Mucosa of stomach (tissue), 1 donor: ENCODE measurements around the gene ACSM2B.
"Not testable (repeated sequence)": the region's sequence is repeated elsewhere in the genome, so short reads cannot be mapped to it uniquely, and the experiment has no call there.

Experiments
- H3K27me3 ChIP-seq: one replicate; pipeline ENCODE4 v1.7.0; 2013; ENCODE audit warnings: mild to moderate bottlenecking, low read length; ENCODE audit not compliant: control insufficient read depth, insufficient read depth
- H3K36me3 ChIP-seq: one replicate; pipeline ENCODE4 v1.7.0; 2013; ENCODE audit warnings: low read length; ENCODE audit not compliant: control insufficient read depth, insufficient read depth
- H3K4me1 ChIP-seq: one replicate; pipeline ENCODE4 v1.7.0; 2013; ENCODE audit warnings: mild to moderate bottlenecking, low read length; ENCODE audit not compliant: control insufficient read depth, insufficient read depth
- H3K4me3 ChIP-seq: one replicate; pipeline ENCODE4 v1.7.0; 2013; ENCODE audit warnings: low read length
- H3K9ac ChIP-seq: one replicate; pipeline ENCODE4 v1.7.0; 2013; ENCODE audit warnings: mild to moderate bottlenecking, low read length, moderate library complexity
- H3K9me3 ChIP-seq: one replicate; pipeline ENCODE4 v1.7.0; 2013; ENCODE audit warnings: mild to moderate bottlenecking, low read length, moderate library complexity; ENCODE audit not compliant: control insufficient read depth
- donor health status: Pancreatic carcinoma.

ACSM2B gene

GRCh38 chr16:20612551-20613480 is 36.6 kb upstream of the ACSM2B start:
- H3K27me3 ChIP-seq = no peaks in the 10 kb centered on the region
- no peaks in the 10 kb centered on the region for H3K9me3 ChIP-seq
- no peak overlapping the region for H3K4me3 ChIP-seq
- H3K36me3 ChIP-seq = no peaks in the 10 kb centered on the region
- H3K4me1 ChIP-seq = peaks cover 6% of the 10 kb centered on the region
- no peak overlapping the region for H3K9ac ChIP-seq

- no peak overlapping the region for H3K9ac ChIP-seq
- no peaks in the 10 kb centered on the region for H3K9me3 ChIP-seq
- no peaks in the 10 kb centered on the region for H3K27me3 ChIP-seq
- peaks cover 6% of the 10 kb centered on the region for H3K4me1 ChIP-seq
- H3K4me3 ChIP-seq = no peak overlapping the region
- H3K36me3 ChIP-seq = no peaks in the 10 kb centered on the region
Measured at GRCh38 chr16:20611975-20612481, 35.9 kb upstream of the ACSM2B start.

GRCh38 chr16:20611350-20611902 is 35.3 kb upstream of the ACSM2B start:
- H3K27me3 ChIP-seq = no peaks in the 10 kb centered on the region
- no peak overlapping the region for H3K9ac ChIP-seq
- no peaks in the 10 kb centered on the region for H3K9me3 ChIP-seq
- H3K36me3 ChIP-seq = no peaks in the 10 kb centered on the region
- H3K4me1 ChIP-seq = peaks cover 6% of the 10 kb centered on the region
- no peak overlapping the region for H3K4me3 ChIP-seq

- Histone ChIP-seq H3K4me3 (no peak overlapping the region), H3K9me3 (no peaks in the 10 kb centered on the region), H3K9ac (no peak overlapping the region)
Measured at GRCh38 chr16:20610892-20611349, 34.8 kb upstream of the ACSM2B start.

GRCh38 chr16:20610211-20610891 is 34.2 kb upstream of the ACSM2B start:
- H3K9me3 ChIP-seq = no peaks in the 10 kb centered on the region
- no peak overlapping the region for H3K9ac ChIP-seq
- H3K36me3 ChIP-seq = no peaks in the 10 kb centered on the region
- no peak overlapping the region for H3K4me3 ChIP-seq
- H3K27me3 ChIP-seq = no peaks in the 10 kb centered on the region
- H3K4me1 ChIP-seq = peaks cover 6% of the 10 kb centered on the region

More at GRCh38 chr16:20610892-20611349, 34.8 kb upstream of the ACSM2B start:
- Histone ChIP-seq H3K27me3 (no peaks in the 10 kb centered on the region), H3K36me3 (no peaks in the 10 kb centered on the region), H3K4me1 (peaks cover 6% of the 10 kb centered on the region)

GRCh38 chr16:20602205-20602604 is 26.0 kb upstream of the ACSM2B start:
- H3K9ac ChIP-seq, H3K4me3 ChIP-seq, H3K36me3 ChIP-seq, H3K4me1 ChIP-seq, H3K27me3 ChIP-seq, H3K9me3 ChIP-seq: not testable (repeated sequence)

GRCh38 chr16:20599475-20599874 is 23.3 kb upstream of the ACSM2B start:
- not testable (repeated sequence) for H3K27me3 ChIP-seq, H3K9me3 ChIP-seq, H3K9ac ChIP-seq, H3K36me3 ChIP-seq, H3K4me1 ChIP-seq, H3K4me3 ChIP-seq

GRCh38 chr16:20598832-20599469 is 22.8 kb upstream of the ACSM2B start:
- H3K27me3 ChIP-seq = no peaks in the 10 kb centered on the region
- no peaks in the 10 kb centered on the region for H3K36me3 ChIP-seq
- H3K9ac ChIP-seq = no peak overlapping the region
- no peaks in the 10 kb centered on the region for H3K4me1 ChIP-seq
- H3K4me3 ChIP-seq = no peak overlapping the region
- no peaks in the 10 kb centered on the region for H3K9me3 ChIP-seq

GRCh38 chr16:20595694-20596093 is 19.5 kb upstream of the ACSM2B start:
- H3K9ac ChIP-seq, H3K4me3 ChIP-seq, H3K4me1 ChIP-seq, H3K36me3 ChIP-seq, H3K27me3 ChIP-seq, H3K9me3 ChIP-seq: not testable (repeated sequence)

- not testable (repeated sequence) for H3K9ac ChIP-seq, H3K9me3 ChIP-seq, H3K27me3 ChIP-seq, H3K4me1 ChIP-seq, H3K4me3 ChIP-seq, H3K36me3 ChIP-seq
Measured at GRCh38 chr16:20595068-20595467, 18.9 kb upstream of the ACSM2B start.

GRCh38 chr16:20592780-20593179 is 16.6 kb upstream of the ACSM2B start:
- H3K4me1 ChIP-seq, H3K9me3 ChIP-seq, H3K36me3 ChIP-seq, H3K27me3 ChIP-seq, H3K4me3 ChIP-seq, H3K9ac ChIP-seq: not testable (repeated sequence)

GRCh38 chr16:20589486-20589885 is 13.3 kb upstream of the ACSM2B start:
- H3K9ac ChIP-seq, H3K4me1 ChIP-seq, H3K27me3 ChIP-seq, H3K4me3 ChIP-seq, H3K36me3 ChIP-seq, H3K9me3 ChIP-seq: not testable (repeated sequence)
